Colonic mucosa (tissue), 4 donors: ENCODE measurements around the gene MAK. TPM values are rescaled to one million over a fixed set of nuclear protein-coding genes. Genes with fewer than 3 reads are reported as not detected.
"Not testable (repeated sequence)": the region's sequence is repeated elsewhere in the genome, so short reads cannot be mapped to it uniquely, and the experiment has no call there.

Experiments
- DNase-seq: peaks from one replicate; pipeline ENCODE4 v3.0.0-alpha.2; 2020
- H3K27ac ChIP-seq: fragments of 200-600 bp; one replicate; pipeline ENCODE4 v1.8.0; 2021
- H3K27me3 ChIP-seq: fragments of 200-600 bp; one replicate; pipeline ENCODE4 v1.8.0; 2021
- H3K36me3 ChIP-seq: fragments of 200-600 bp; one replicate; pipeline ENCODE4 v1.8.0; 2021
- H3K4me1 ChIP-seq: fragments of 200-600 bp; one replicate; pipeline ENCODE4 v1.8.0; 2021; ENCODE audit warnings: mild to moderate bottlenecking
- H3K4me3 ChIP-seq: fragments of 200-600 bp; one replicate; pipeline ENCODE4 v1.8.0; 2021
- H3K9ac ChIP-seq, 2 donors: one replicate each; pipeline ENCODE4 v1.7.0; 2013; ENCODE audit warnings: control low read depth in 2 of 2, low read depth in 2 of 2, low read length in 2 of 2
- H3K9me3 ChIP-seq: fragments of 200-600 bp; one replicate; pipeline ENCODE4 v1.8.0; 2021
- intact Hi-C: fragments of 100-400 bp; cut with DNase I; formaldehyde crosslinking; loops from one replicate; pipeline ENCODE4 v1.14.1; 2022
- total RNA-seq, 2 donors: library from RNA; stranded (reverse); fragmentation: NEBNext Ultra II Directional in 1 of 2; extraction: Animal tissue kit (Norgen Biotek cat#: 25700) in 1 of 2; gene quantifications; one replicate each; pipeline ENCODE4 v1.2.1, GENCODE V29; 2021
- TF ChIP-seq, protein P1 (sequence below): fragments of 200-600 bp; IDR thresholded peaks from one replicate; pipeline ENCODE4 v1.8.0; 2022; ENCODE audit warnings: antibody characterized with exemption, mild to moderate bottlenecking
- donor health status: healthy.
- donor health status: DM: no; HTN: no; CAD: no.
- donor health status: DM: no; HTN: no; CAD: no.

Gene MAK, protein sequence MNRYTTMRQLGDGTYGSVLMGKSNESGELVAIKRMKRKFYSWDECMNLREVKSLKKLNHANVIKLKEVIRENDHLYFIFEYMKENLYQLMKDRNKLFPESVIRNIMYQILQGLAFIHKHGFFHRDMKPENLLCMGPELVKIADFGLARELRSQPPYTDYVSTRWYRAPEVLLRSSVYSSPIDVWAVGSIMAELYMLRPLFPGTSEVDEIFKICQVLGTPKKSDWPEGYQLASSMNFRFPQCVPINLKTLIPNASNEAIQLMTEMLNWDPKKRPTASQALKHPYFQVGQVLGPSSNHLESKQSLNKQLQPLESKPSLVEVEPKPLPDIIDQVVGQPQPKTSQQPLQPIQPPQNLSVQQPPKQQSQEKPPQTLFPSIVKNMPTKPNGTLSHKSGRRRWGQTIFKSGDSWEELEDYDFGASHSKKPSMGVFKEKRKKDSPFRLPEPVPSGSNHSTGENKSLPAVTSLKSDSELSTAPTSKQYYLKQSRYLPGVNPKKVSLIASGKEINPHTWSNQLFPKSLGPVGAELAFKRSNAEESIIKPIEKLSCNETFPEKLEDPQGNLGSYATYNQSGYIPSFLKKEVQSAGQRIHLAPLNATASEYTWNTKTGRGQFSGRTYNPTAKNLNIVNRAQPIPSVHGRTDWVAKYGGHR
- not detected for total RNA-seq

DNA sequence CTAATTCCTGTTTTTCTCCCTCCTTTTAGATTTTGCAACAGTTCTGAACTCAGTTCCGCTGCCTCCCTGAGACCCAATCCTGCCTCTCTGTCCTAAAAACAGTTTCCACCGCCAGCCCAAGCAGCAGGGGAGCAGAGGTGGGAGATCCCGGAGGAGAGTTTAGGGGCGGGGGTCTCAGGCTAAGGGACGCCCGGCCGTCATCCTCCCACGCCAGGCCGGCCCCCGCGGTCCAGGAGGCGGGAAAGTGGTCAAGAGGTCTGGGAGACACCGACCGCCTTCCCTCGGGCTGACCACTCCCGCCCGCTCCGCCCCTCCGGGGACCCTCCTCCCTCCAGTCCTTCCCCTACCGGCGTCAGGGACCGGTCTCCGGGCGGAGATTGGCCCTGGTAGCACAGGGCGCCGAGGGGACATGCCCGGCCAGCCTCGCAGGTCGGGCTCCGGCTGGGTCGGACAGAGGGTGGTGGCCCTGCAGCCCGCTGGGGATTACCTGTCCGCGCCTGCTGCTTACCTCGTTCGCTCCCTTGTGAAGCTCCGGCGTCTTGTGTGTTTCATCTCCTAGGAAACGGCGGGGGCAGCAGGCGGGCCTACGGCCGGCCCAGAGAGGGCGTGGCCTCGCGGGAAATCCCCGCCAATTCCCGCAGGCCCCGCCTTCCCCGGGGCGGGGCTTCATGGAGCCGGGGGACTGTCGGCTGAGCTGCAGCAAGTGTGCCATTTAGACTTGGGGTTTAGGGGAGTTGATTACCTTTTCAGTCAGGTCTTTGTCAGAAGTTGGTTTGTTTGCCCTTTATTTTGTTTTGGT lies at the start of gene MAK:
Gene MAK, minus strand, starts transcription at position 545 of the 799 bp plus-strand sequence. CDS start 7,891 bp downstream, outside the sequence.
- peak; percentile 89 for DNase-seq
- H3K36me3 ChIP-seq: no peaks in the 10 kb centered on the region
- H3K27ac ChIP-seq: no peak within 1 kb of the TSS
- TF ChIP-seq, protein P1, sequence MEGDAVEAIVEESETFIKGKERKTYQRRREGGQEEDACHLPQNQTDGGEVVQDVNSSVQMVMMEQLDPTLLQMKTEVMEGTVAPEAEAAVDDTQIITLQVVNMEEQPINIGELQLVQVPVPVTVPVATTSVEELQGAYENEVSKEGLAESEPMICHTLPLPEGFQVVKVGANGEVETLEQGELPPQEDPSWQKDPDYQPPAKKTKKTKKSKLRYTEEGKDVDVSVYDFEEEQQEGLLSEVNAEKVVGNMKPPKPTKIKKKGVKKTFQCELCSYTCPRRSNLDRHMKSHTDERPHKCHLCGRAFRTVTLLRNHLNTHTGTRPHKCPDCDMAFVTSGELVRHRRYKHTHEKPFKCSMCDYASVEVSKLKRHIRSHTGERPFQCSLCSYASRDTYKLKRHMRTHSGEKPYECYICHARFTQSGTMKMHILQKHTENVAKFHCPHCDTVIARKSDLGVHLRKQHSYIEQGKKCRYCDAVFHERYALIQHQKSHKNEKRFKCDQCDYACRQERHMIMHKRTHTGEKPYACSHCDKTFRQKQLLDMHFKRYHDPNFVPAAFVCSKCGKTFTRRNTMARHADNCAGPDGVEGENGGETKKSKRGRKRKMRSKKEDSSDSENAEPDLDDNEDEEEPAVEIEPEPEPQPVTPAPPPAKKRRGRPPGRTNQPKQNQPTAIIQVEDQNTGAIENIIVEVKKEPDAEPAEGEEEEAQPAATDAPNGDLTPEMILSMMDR: no peak
- no peaks in the 10 kb centered on the region for H3K4me1 ChIP-seq
- peak within 1 kb of the TSS; percentile 45 for H3K4me3 ChIP-seq
- peaks cover 26% of the 10 kb centered on the region for H3K27me3 ChIP-seq
- peak within 1 kb of the TSS; percentile 70 to 71 for H3K9ac ChIP-seq
- intact Hi-C loops: no loop called here
- no peaks in the 10 kb centered on the region for H3K9me3 ChIP-seq

DNA sequence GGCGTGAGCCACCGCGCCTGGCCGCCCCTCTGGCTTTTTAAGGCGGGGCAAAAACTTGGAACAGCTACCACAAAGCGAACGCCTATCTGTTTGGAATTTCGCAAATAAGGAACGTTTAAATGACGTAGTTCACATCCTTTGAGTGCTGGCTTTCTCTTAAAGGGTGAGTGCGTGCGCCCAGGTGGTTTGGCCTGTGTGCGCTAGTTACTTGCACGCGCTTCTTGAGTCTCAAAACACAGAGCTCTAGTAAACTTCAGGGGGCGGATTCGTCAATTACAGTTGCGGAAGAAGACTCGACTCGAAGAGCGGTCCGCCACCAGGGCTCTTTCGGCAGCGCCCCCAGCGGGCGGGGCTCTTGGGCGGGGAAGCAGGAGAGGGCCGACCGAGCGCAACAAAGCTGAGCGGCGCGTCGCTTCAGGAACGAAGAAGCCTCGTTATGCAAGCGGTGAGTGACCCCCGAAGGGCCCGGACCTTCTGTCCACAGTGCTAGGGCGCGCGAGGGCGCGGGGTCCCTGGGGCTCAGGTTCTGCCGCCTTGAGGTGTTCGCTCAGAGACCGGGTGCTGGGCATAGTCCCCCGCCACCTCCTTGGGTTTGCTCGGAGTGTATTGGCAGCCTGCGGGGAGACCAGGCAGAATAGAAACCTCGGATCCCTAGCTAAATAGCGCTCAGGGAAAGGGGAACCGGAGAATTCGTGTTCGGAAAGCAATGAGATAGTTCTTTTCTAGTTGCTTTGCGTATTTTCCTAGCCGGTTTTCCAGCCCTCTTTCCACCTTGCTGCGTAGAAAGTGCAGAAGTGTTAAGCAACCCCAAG lies 48.6 kb upstream of the MAK start, which contains the start of gene SYCP2L:
Gene SYCP2L, plus strand, starts transcription at position 362 of the 812 bp plus-strand sequence. Its CDS starts 75 bp downstream, at position 437.
- Histone ChIP-seq H3K36me3 (no peaks in the 10 kb centered on the region), H3K27me3 (peaks cover 33% of the 10 kb centered on the region), H3K9me3 (no peaks in the 10 kb centered on the region), H3K4me1 (no peaks in the 10 kb centered on the region), H3K27ac (no peak within 1 kb of the TSS), H3K9ac (no peak within 1 kb of the TSS), H3K4me3 (peak within 1 kb of the TSS; percentile 4)
- TF ChIP-seq, protein P1: no peak
- intact Hi-C loops: no loop called here
- DNase-seq: no peak

DNA sequence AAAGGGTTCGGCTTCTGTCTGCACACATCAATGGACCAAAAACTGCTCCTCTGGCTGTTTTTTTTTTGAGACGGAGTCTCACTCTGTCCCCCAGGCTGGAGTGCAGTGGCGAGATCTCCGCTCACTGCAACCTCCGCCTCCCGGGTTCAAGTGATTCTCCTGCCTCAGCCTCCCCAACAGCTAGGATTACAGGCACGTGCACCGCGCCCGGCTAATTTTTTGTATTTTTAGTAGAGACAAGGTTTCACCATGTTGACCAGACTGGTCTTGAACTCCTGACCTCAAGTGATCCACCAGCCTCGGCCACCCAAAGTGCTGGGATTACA lies 48.0 kb upstream of the MAK start:
- intact Hi-C loops, H3K9ac ChIP-seq, H3K27ac ChIP-seq, H3K36me3 ChIP-seq, H3K4me1 ChIP-seq, DNase-seq, H3K9me3 ChIP-seq, H3K4me3 ChIP-seq: not testable (repeated sequence)
- H3K27me3 ChIP-seq: peaks cover 37% of the 10 kb centered on the region

DNA sequence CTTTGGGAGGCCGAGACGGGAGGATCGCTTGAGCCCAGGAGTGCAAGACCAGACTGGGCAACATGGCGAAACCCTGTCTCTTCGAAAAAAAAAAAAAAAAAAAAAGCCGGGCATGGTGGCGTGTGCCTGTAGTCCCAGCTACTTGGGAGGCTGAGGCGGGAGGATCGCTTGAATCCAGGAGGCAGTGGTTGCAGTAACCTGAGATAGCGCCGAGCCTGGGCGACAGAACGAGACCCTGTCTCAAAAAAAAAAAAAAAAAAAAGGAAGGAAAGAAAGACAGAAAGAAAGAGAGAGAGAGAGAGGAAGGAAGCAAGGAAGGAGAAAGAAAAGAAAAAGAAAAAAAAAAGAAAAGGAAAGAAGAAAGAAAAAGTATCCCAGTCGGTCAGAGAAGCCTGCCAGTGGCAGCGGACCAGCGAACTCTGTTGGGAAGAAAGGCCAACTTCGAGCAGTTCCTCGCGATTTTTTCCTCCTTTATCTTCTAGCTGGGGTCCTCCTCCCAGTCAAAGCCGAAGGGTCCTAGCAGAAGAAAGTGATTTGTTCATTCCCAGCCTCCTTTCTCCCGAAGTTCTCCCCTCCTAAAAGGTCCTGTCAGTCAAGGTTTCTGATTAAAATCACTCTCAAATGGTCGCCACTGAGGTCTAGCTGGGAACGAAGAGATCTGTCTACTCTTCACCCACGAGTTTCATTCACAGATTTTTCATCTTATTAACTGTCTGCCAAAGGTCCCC lies 46.1 kb upstream of the MAK start:
- Histone ChIP-seq H3K27ac (no peak overlapping the region), H3K9ac (no peak overlapping the region), H3K9me3 (no peaks in the 10 kb centered on the region), H3K4me3 (no peak overlapping the region), H3K36me3 (no peaks in the 10 kb centered on the region), H3K4me1 (no peaks in the 10 kb centered on the region), H3K27me3 (peaks cover 37% of the 10 kb centered on the region)
- TF ChIP-seq, protein P1: no peak
- intact Hi-C loops: no loop called here
- no peak for DNase-seq
